Lower leg skin (tissue), 3 donors: ENCODE data around the gene SERHL2.
"Not testable (repeated sequence)": the region's sequence is repeated elsewhere in the genome, so short reads cannot be mapped to it uniquely, and the experiment has no call there.

Experiments
- POLR2A ChIP-seq, 2 donors: fragments of 450-650 bp; IDR thresholded peaks; one replicate each; pipeline ENCODE4 v1.6.1; 2016 to 2017; ENCODE audit warnings: antibody characterized with exemption in 2 of 2, mild to moderate bottlenecking in 1 of 2, moderate library complexity in 1 of 2
- TF ChIP-seq, protein P1 (sequence below), 3 donors: fragments of 450-650 bp; IDR thresholded peaks; one replicate each; pipeline ENCODE4 v1.5.1; 2016; ENCODE audit warnings: antibody characterized with exemption in 3 of 3, mild to moderate bottlenecking in 3 of 3, moderate library complexity in 2 of 3

DNA sequence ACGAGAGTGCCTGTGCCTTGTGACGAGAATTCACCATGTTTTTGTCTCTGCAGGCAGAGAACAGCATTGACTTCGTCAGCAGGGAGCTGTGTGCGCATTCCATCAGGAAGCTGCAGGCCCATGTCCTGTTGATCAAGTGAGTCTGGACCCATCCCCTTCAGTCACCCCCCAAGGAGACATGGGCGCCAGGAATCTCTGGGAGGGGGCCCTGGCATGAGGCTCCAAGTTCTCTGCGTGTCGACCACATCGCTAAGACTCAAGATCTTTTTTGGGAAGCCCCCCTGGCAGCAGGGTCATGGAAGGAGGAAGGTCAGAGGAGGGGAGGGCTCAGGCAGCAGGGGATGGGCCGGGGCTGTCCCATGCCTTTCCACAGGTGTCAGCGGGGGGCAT is 44.8 kb upstream of the SERHL2 start:
- TF ChIP-seq, protein P1, sequence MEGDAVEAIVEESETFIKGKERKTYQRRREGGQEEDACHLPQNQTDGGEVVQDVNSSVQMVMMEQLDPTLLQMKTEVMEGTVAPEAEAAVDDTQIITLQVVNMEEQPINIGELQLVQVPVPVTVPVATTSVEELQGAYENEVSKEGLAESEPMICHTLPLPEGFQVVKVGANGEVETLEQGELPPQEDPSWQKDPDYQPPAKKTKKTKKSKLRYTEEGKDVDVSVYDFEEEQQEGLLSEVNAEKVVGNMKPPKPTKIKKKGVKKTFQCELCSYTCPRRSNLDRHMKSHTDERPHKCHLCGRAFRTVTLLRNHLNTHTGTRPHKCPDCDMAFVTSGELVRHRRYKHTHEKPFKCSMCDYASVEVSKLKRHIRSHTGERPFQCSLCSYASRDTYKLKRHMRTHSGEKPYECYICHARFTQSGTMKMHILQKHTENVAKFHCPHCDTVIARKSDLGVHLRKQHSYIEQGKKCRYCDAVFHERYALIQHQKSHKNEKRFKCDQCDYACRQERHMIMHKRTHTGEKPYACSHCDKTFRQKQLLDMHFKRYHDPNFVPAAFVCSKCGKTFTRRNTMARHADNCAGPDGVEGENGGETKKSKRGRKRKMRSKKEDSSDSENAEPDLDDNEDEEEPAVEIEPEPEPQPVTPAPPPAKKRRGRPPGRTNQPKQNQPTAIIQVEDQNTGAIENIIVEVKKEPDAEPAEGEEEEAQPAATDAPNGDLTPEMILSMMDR (IDR thresholded peaks at IDR 0.05) = not testable (repeated sequence)
- not testable (repeated sequence) for TF ChIP-seq POLR2A (IDR thresholded peaks at IDR 0.05)
